DOHH2 (cell line): ENCODE results near the gene IRF6.

Source experiments
- CTCF ChIP-seq: fragments of 200-600 bp; sonication (generic); IDR thresholded peaks from one replicate; pipeline ENCODE4 v1.5.1; 2014; ENCODE audit warnings: antibody characterized with exemption, mild to moderate bottlenecking, low read depth, low read length; ENCODE audit not compliant: poor library complexity, severe bottlenecking
- EZH2phosphoT487 ChIP-seq: fragments of 200-600 bp; sonication (generic); IDR thresholded peaks from 2 replicates; pipeline ENCODE4 v1.6.1; 2017; ENCODE audit warnings: borderline replicate concordance, mild to moderate bottlenecking, antibody characterized with exemption, low read length, moderate library complexity, mixed read lengths

GRCh38 chr1:209855006-209855405, 49.1 kb upstream of the IRF6 start:
- TF ChIP-seq CTCF (no peak), EZH2phosphoT487 (no peak)
